Fibroblast of lung (primary cell): ENCODE results near the gene ADIPOR1.

Experiments
- CTCF ChIP-seq, 2 donors: IDR thresholded peaks in 1 of 2; conservative IDR thresholded peaks in 1 of 2; 1 replicate in 1 of 2; 2 replicates in 1 of 2; pipeline ENCODE4 v1.5.1; 2011 to 2012; ENCODE audit warnings: low read length in 2 of 2, control low read depth in 1 of 2, inconsistent platforms in 1 of 2, low read depth in 1 of 2, mild to moderate bottlenecking in 1 of 2
- EZH2 ChIP-seq: IDR thresholded peaks from 2 replicates; pipeline ENCODE4 v1.5.1; 2012; ENCODE audit warnings: low read length, control low read depth, mild to moderate bottlenecking; ENCODE audit errors: missing control alignments

- TF ChIP-seq CTCF (conservative IDR thresholded peaks at IDR 0.05 in 1 of 2, IDR thresholded peaks at IDR 0.05 in 1 of 2; ENCODE audit: low read depth in 1 of 2, low read length in 2 of 2), result no peak
- no peak for TF ChIP-seq EZH2
Measured at GRCh38 chr1:202982715-202983430, 24.8 kb upstream of the ADIPOR1 start.
